ENCODE data around the gene GDF15. TPM values are rescaled to one million over a fixed set of nuclear protein-coding genes. Genes with fewer than 3 reads are reported as not detected.

Gene GDF15
- polyA plus RNA-seq, 1 of the 3 experiments (the other 2 are of a cell fraction): 129 TPM

- ChIA-PET POLR2A (interaction anchor here (0.9 kb wide), 1 partner anchor 21 kb away, joined by 3 read pairs; no protein-coding TSS in a partner anchor), CTCF (interaction anchor here (0.6 to 3.9 kb wide), 7 partner anchors 11 to 583 kb away, joined by 3 to 30 read pairs (median 4); no protein-coding TSS in a partner anchor)
- TF ChIP-seq MAX (IDR thresholded peaks at IDR 0.05; ENCODE audit: low read depth) (peak; percentile 60; the same call in 1 of the 2 replicates), NFIC (IDR thresholded peaks at IDR 0.05; ENCODE audit: borderline replicate concordance) (no peak), MXI1 (IDR thresholded peaks at IDR 0.05; ENCODE audit: low read depth, low read length) (peak; percentile 14; the same call in 1 of the 2 replicates), CHD2 (IDR thresholded peaks at IDR 0.05; ENCODE audit: low read length, partially characterized antibody) (no peak)
- H3K27me3 ChIP-seq (ENCODE audit: insufficient read depth): no peaks in the 10 kb centered on the region
- H3K9me3 ChIP-seq: no peaks in the 10 kb centered on the region
- 38% methylated on average over 10 of the region's 99 CpGs for WGBS (ENCODE audit: low lambda C conversion rate)
- peak within 1 kb of the TSS; percentile 87 for H3K4me2 ChIP-seq
- no peak within 1 kb of the TSS for H2AFZ ChIP-seq (ENCODE audit: low read depth)
- peaks cover 19% of the 10 kb centered on the region for H3F3A ChIP-seq (replicated peaks; ENCODE audit: insufficient read depth)
- H3K27ac ChIP-seq (ENCODE audit: low read depth in 2 of 2, low read length in 1 of 2): peak within 1 kb of the TSS; percentile 32 to 82; a peak in 3 of 4 replicates
- peak; percentile 94 for DNase-seq
- no peaks in the 10 kb centered on the region for H3K79me2 ChIP-seq (ENCODE audit: insufficient read depth)
- peak within 1 kb of the TSS; percentile 62 to 65 for H3K4me3 ChIP-seq (ENCODE audit: low read depth in 2 of 2, low read length in 1 of 2)
- no peaks in the 10 kb centered on the region for H4K20me1 ChIP-seq (ENCODE audit: insufficient read depth)
- no peaks in the 10 kb centered on the region for H3K9me2 ChIP-seq
- H3K36me3 ChIP-seq (replicated peaks in 1 of 2; ENCODE audit: control insufficient read depth in 1 of 2, insufficient read depth in 2 of 2, low read length in 1 of 2): peaks cover 0 to 3% of the 10 kb centered on the region in 2 experiments
- H3K4me1 ChIP-seq (ENCODE audit: control insufficient read depth in 1 of 2, insufficient read depth in 2 of 2, low read depth in 1 of 2, low read length in 1 of 2): peaks cover 0 to 25% of the 10 kb centered on the region in 2 experiments; a peak in 2 of 4 replicates
- peak within 1 kb of the TSS; percentile 51 for H3K9ac ChIP-seq
Observed at GRCh38 chr19:18437491-18438330, 51.8 kb downstream of the GDF15 start, which contains the start of gene ISYNA1. Gene ISYNA1, minus strand, starts transcription at chr19:18438133. Its CDS starts 154 bp downstream, at chr19:18437979.

- WGBS (ENCODE audit: low lambda C conversion rate): 80% methylated on average over 15 of the region's 24 CpGs
- POLR2A ChIA-PET: interaction anchor here (0.5 kb wide), 1 partner anchor 13 kb away, joined by 3 read pairs; no protein-coding TSS in a partner anchor
- no peak for TF ChIP-seq GABPA (IDR thresholded peaks at IDR 0.05; ENCODE audit: low read depth)
- Histone ChIP-seq H2AFZ (ENCODE audit: low read depth) (no peak overlapping the region), H3K4me3 (ENCODE audit: low read depth in 2 of 2, low read length in 1 of 2) (peak overlapping the region in 1 of 2 experiments; percentile 62; a peak in 2 of 4 replicates), H3K27me3 (ENCODE audit: insufficient read depth) (no peaks in the 10 kb centered on the region), H3K9me3 (no peaks in the 10 kb centered on the region), H3K4me2 (peak overlapping the region; percentile 87; the same call in 1 of the 2 replicates), H3K36me3 (replicated peaks in 1 of 2; ENCODE audit: control insufficient read depth in 1 of 2, insufficient read depth in 2 of 2, low read length in 1 of 2) (peaks cover 0 to 3% of the 10 kb centered on the region in 2 experiments), H3F3A (replicated peaks; ENCODE audit: insufficient read depth) (peaks cover 22% of the 10 kb centered on the region), H3K79me2 (ENCODE audit: insufficient read depth) (no peaks in the 10 kb centered on the region), H3K4me1 (ENCODE audit: control insufficient read depth in 1 of 2, insufficient read depth in 2 of 2, low read depth in 1 of 2, low read length in 1 of 2) (peaks cover 0 to 19% of the 10 kb centered on the region in 2 experiments; a peak in 2 of 4 replicates), H3K9ac (no peak overlapping the region), H4K20me1 (ENCODE audit: insufficient read depth) (no peaks in the 10 kb centered on the region), H3K27ac (ENCODE audit: low read depth in 2 of 2, low read length in 1 of 2) (peak overlapping the region in 1 of 2 experiments; percentile 82; a peak in 2 of 4 replicates), H3K9me2 (no peaks in the 10 kb centered on the region)
- CTCF ChIA-PET: interaction anchor here (0.6 to 3.9 kb wide), 7 partner anchors 10 to 582 kb away, joined by 3 to 30 read pairs (median 4); no protein-coding TSS in a partner anchor
- DNase-seq: no peak
Observed at GRCh38 chr19:18438331-18439024, 52.5 kb downstream of the GDF15 start.

Small RNA genes within 50 kb of the gene (small RNA-seq; reads per million reads assigned to genes)
- gene MIR3189: 0.29 to 6.7 (median 2.1) reads per million in 7 experiments

Other genes with a start within 250 kb of the GDF15 start
- 27.5 and 36.6 TPM in 2 replicates for gene PIK3R2, start 233.0 kb upstream of the GDF15 start, polyA plus RNA-seq (2012; rRNA removed)
- 10.7 and 11.6 TPM in 2 replicates for gene IFI30, start 212.3 kb upstream of the GDF15 start, polyA plus RNA-seq (2012; rRNA removed)
- 17.5 and 20.6 TPM in 2 replicates for gene MPV17L2, start 192.9 kb upstream of the GDF15 start, polyA plus RNA-seq (2012; rRNA removed)
- gene RAB3A, start 182.1 kb upstream of the GDF15 start, polyA plus RNA-seq (2012; rRNA removed): 9.1 and 9.7 TPM in 2 replicates
- 0.36 and 1.0 TPM in 2 replicates for gene PDE4C, start 159.7 kb upstream of the GDF15 start, polyA plus RNA-seq (2012; rRNA removed)
- 1.9 and 2.5 TPM in 2 replicates for gene IQCN, start 111.7 kb upstream of the GDF15 start, polyA plus RNA-seq (2012; rRNA removed)
- gene JUND, start 104.5 kb upstream of the GDF15 start, polyA plus RNA-seq (2012; rRNA removed): 92.5 and 115 TPM in 2 replicates
- 235 and 277 TPM in 2 replicates for gene LSM4, start 63.1 kb upstream of the GDF15 start, polyA plus RNA-seq (2012; rRNA removed)
- gene PGPEP1, start 45.6 kb upstream of the GDF15 start, polyA plus RNA-seq (2012; rRNA removed): 13.8 and 13.9 TPM in 2 replicates
- gene LRRC25, start 11.5 kb downstream of the GDF15 start, polyA plus RNA-seq (2012; rRNA removed): not detected in 2 replicates
- 22.5 and 24.9 TPM in 2 replicates for gene SSBP4, start 33.2 kb downstream of the GDF15 start, polyA plus RNA-seq (2012; rRNA removed)
- gene ISYNA1, start 52.0 kb downstream of the GDF15 start, polyA plus RNA-seq (2012; rRNA removed): 48.0 and 49.4 TPM in 2 replicates
- 3.6 and 7.4 TPM in 2 replicates for gene ELL, start 135.9 kb downstream of the GDF15 start, polyA plus RNA-seq (2012; rRNA removed)
- 227 and 273 TPM in 2 replicates for gene FKBP8, start 157.4 kb downstream of the GDF15 start, polyA plus RNA-seq (2012; rRNA removed)
- gene KXD1, start 171.7 kb downstream of the GDF15 start, polyA plus RNA-seq (2012; rRNA removed): 151 and 165 TPM in 2 replicates
- 2,690 and 3,026 TPM in 2 replicates for gene UBA52, start 185.7 kb downstream of the GDF15 start, polyA plus RNA-seq (2012; rRNA removed)
- gene REX1BD, start 202.6 kb downstream of the GDF15 start, polyA plus RNA-seq (2012; rRNA removed): 109 and 159 TPM in 2 replicates
- 0.71 and 0.84 TPM in 2 replicates for gene CRLF1, start 220.6 kb downstream of the GDF15 start, polyA plus RNA-seq (2012; rRNA removed)
- 5.8 and 9.6 TPM in 2 replicates for gene TMEM59L, start 226.7 kb downstream of the GDF15 start, polyA plus RNA-seq (2012; rRNA removed)